Myometrial cell (primary cell): ENCODE data around the gene BICC1. TPM values are rescaled to one million over a fixed set of nuclear protein-coding genes. Genes with fewer than 3 reads are reported as not detected.

Experiments used
- total RNA-seq: library from RNA; depleted of rRNA; stranded (reverse); fragments of >200 nt; gene quantifications from 2 replicates; pipeline ENCODE4 v1.2.3, GENCODE V29; 2015

BICC1 gene, protein sequence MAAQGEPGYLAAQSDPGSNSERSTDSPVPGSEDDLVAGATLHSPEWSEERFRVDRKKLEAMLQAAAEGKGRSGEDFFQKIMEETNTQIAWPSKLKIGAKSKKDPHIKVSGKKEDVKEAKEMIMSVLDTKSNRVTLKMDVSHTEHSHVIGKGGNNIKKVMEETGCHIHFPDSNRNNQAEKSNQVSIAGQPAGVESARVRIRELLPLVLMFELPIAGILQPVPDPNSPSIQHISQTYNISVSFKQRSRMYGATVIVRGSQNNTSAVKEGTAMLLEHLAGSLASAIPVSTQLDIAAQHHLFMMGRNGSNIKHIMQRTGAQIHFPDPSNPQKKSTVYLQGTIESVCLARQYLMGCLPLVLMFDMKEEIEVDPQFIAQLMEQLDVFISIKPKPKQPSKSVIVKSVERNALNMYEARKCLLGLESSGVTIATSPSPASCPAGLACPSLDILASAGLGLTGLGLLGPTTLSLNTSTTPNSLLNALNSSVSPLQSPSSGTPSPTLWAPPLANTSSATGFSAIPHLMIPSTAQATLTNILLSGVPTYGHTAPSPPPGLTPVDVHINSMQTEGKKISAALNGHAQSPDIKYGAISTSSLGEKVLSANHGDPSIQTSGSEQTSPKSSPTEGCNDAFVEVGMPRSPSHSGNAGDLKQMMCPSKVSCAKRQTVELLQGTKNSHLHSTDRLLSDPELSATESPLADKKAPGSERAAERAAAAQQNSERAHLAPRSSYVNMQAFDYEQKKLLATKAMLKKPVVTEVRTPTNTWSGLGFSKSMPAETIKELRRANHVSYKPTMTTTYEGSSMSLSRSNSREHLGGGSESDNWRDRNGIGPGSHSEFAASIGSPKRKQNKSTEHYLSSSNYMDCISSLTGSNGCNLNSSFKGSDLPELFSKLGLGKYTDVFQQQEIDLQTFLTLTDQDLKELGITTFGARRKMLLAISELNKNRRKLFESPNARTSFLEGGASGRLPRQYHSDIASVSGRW
- 11.9 and 13.5 TPM in 2 replicates for total RNA-seq

DNA sequence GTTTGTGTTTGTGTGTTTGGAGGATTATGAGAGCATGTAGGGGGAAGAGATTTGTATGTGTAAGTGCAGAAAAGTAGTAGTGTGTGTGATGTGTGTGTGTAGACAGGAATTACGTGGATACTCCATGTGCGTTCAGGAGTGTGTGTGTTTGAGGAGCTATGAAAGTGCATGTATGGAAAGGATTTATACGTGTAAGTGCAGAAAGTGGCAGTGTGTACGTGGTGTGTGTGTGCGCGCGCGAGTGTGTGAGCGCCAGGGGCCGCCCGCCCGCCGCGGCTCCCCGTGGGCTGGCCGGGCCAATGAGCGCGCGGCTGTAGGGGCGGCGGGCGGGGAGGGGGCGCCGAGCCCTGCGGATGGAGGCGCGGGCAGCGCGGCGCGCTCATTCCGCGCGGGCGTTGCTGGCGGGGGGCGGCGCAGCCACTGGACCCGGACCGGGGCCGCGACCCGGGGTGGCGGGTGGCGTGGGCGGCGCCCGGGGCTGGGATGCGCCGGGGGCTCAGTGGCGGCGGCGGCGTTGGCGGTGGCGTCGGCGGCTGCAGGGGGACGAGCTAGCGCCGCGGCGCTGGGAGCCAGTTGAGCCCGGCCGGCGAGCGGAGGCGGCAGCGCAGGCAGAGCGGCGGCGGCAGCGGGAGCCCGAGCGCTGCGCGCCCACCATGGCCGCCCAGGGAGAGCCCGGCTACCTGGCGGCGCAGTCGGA is at the start of gene BICC1:
Gene BICC1 (plus strand): TSS at position 382 of the 697 bp plus-strand sequence. CDS start 272 bp downstream, at position 654.

Other genes starting within 250 kb of the BICC1 start
- gene IPMK, start 245.0 kb upstream of the BICC1 start, total RNA-seq, result 1.4 and 1.9 TPM in 2 replicates
- 44.3 and 47.6 TPM in 2 replicates for gene CISD1, start 243.7 kb upstream of the BICC1 start, total RNA-seq
- 8.1 and 14.0 TPM in 2 replicates for gene UBE2D1, start 177.9 kb upstream of the BICC1 start, total RNA-seq
- gene TFAM, start 127.5 kb upstream of the BICC1 start, total RNA-seq, result 10.8 and 13.0 TPM in 2 replicates